ENCODE data around the gene NCOA3. TPM values are rescaled to one million over a fixed set of nuclear protein-coding genes. Genes with fewer than 3 reads are reported as not detected.
A peak's percentile ranks its signal among the peaks of the same experiment; 100 is the strongest.

Gene NCOA3
- total RNA-seq, 1 donor from 2014 or later = 35.1 TPM

DNA sequence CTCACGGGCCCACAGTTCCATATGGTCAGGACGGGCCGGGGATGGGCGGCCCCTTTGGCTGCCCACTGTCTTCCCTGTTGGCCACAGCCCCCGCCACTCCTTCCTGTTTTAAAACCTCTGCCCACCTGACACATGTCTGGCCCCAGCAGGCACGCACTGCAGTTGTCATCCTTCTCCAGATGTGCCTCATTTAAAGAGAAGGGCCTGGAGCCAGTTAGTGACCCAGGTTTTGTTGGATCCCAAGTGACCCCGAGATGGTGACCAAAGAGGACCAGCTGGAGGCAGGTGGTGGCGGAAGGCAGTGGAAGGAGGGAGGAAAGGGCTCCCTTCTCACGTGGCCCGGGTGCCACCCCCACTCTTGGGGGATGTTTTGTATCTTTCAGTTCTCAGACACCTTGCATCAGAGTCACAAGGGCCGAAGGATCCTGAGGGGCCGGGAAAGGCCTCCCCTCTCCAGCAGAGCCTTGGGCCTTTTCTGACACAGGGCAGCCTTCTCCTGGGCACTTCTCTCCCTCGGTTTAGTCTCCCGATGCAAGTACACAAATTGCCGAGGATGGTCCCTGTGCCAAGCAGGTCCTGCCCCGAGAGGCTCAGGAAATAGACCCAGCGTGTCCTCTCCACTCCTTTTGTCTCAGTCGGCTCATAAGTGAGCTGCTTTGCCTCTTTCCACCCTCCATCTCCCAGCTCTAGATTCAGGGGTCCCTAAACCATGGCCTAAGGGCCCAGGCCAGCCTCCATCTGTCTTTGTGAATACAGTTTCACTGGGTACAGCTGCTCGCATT, 166.0 kb downstream of the NCOA3 start:
- DNase-seq = no peak

GRCh38 chr20:47668313-47669151, 166.8 kb downstream of the NCOA3 start:
- no peak for DNase-seq

- no peak for DNase-seq
These were observed 167.4 kb downstream of the NCOA3 start for GRCh38 chr20:47669152-47669425.

DNA sequence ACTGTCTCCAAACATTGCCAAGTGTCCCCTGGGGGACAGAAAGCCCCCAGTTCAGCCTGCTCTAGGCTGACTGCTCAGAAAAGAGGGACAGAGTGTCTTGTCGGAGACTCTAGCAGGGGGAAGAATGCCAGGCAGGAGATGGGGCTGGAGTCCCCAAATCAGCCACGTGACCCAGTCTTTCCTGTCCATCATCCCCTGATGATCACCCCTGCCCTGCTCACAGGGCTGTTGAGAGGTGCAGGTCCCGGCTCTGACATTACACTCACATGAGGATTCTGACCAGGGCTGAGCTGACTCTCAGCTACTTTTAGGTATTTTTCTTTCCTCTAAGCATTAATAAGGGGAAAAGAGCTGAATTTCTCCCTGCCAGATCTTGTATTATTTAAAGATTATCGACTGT, 167.8 kb downstream of the NCOA3 start:
- no peak for DNase-seq

- DNase-seq = no peak
These were observed 168.5 kb downstream of the NCOA3 start for GRCh38 chr20:47669927-47670890.

DNA sequence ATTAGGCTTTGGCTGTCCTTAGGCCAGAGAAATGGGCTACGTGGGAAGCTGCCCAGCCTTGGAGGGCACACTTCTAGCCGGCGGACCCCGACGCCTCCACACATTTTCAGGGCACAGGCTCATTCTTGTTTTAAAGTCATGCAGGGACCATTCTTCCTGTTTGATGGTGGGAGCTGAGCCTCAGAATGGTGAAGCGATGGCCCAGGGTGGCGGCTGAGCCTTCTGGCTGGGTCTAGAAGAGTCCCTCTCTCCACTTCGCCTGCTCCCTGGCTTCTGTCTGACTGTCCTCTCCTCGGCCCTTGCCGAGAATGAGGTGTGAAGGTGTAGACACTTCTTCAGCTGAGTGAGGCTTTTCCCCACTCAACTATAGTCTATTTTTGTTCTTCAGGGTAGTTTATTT, 169.2 kb downstream of the NCOA3 start:
- DNase-seq = no peak

DNA sequence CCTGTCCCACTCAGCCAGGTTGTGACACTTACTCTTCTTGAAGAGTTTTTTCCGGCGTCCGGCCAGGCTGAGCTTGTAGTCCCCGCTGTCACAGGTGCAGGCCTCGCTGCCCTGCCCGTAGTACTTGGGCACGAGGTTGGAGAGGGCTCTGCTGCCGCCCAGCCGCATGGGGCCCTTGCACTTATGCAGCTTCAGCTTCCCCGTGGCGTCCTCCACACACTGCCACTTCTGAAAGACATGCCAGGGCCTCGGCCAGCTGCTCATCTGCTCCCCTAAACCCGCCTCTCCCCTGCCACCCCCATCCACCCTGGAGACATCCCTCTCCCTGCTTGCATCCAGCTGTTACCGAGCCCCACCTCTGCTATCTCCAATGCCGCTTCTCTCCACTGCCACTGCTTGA, 170.5 kb downstream of the NCOA3 start:
- DNase-seq = no peak

DNA sequence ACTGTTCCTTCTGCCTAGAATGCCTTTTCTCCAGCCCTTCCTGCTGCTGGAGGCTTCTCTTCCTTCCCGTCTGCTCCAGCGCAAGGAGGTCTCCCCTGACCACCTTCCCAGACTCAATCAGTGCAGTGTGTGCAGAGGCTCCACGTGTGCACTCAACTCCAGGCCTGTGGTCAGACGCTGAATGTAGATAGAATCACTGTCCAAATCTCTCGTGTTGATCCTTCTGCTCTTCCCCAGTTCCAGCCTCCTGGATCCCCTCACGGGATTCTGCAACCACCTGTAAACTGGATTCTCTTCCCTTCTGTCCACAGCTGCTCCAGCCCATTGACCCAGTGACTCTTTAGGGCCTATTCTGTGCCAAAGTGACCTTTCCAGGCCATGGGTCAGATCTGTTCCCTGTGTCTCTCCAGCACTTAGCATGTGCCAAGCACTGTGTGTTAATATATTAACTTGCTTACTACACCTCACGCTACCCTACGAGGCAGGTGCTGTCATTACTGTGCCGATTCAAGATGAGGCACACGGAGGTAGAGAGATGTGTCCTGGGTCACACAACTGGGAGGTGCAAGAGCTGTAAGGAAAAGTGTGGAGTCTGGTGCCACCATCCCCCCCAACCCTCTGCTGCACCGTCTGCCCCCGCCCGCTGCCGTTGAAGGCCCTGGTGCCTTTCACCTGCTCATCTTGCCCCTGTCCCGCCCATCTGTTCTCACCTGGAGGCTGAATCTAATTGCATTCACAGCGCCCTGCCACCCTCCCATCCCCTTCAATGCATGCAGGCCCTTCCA, 171.4 kb downstream of the NCOA3 start:
- no peak for DNase-seq

DNA sequence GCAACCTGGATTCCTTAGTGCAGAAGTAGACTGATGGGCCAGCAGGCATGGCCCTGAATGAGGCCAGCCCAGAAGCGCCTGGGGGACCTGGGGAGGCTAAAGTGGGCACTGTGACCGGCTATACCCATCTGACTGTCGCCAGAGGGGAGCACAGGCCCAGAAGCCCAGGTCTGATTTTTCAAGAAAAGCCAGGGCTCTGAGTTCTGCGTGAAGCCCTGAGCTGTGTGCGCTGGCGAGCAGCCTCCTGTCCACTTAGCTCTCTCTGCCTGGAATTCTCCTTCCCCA, 171.9 kb downstream of the NCOA3 start:
- no peak for DNase-seq

DNA sequence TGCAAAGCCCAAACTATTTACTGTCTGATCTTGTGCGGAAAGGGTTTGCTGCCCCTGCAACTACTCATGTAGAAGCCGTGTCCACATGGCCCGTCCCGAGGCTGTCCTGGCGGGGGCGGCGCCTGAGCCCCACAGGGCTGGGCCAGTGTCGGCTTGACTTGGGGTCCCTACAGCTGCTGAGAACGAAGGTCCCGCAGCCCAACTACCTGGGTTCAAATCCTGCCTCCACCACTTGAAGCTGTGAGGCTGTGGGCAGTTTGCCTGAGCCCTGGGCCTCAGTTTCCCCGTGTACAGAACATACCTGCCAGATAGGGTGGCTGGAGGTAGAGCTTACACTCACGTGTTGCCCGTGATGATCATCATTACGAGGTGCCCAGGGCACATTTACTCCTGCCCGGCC, 172.5 kb downstream of the NCOA3 start:
- no peak for DNase-seq

- no peak for DNase-seq
These were observed 173.0 kb downstream of the NCOA3 start for GRCh38 chr20:47674686-47675085.

DNA sequence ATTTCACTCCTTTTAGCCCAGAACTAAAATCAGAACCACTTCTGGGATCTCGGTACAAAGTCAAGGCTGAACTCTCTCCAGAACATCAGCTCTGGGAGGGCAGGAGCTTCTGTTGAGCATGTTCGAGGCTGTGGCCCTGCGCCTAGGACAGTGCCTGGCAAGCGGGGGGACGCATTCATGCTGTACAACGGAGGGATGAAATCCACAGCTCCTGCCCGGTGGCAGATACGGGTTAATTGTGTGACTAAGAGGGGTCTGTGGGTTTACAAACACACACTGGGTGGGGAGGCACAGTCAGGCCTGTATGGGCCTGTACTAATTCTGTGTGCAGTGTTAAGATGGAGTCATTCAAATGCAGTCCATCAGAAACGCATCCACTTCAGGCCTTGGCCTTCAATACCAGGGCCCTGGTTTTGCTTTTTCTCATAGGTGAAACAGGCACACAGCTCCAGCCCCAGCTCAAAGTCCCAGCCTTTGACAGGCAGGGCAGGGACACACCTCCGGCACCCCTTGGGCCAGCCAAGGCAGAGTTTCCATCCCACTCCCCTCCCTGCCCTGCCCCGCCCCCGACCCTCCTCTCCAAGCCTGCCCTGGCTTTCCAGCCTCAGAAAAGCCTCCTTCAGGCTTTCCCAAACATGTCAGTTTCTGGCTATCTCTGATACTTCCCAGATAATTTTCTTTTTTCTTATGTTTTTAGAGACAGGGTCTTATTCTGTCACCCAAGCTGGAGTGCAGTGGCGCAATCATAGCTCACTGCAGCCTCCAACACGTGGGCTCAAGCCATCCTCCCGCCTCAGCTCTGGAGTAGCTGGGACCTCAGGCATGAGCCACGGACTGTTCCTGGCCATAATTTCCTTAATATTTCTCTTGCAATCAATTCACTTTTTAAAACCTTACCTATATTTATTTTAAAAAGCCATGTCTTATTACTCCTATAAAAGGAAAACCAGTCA, 173.8 kb downstream of the NCOA3 start:
- no peak for DNase-seq

DNA sequence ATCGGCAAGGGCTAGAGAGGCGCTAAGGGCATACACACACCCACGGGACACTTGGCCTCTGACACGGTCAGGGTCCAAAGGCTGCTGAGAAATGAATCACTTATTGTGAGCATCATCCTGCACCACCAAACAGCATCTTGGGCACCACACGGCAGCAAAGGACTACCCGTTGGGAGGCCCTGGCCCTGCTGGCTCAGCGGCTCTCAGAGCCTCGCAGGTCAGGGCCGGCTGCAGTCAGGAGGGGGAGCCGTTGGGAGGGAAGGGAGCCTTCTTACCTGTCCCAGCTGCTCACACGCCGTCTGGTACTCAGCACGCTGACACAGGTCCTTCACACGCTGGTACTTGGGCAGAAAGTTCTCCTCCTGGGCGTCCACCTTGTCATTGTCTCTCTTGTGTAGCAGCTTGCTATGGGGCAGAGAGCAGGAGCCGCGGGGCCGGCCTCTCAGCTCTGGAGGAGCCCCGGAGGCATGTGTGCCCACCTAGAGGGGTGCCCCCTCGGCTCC, 174.6 kb downstream of the NCOA3 start:
- DNase-seq = no peak

- no peak for DNase-seq
These were observed 175.4 kb downstream of the NCOA3 start for GRCh38 chr20:47676912-47677634.

DNA sequence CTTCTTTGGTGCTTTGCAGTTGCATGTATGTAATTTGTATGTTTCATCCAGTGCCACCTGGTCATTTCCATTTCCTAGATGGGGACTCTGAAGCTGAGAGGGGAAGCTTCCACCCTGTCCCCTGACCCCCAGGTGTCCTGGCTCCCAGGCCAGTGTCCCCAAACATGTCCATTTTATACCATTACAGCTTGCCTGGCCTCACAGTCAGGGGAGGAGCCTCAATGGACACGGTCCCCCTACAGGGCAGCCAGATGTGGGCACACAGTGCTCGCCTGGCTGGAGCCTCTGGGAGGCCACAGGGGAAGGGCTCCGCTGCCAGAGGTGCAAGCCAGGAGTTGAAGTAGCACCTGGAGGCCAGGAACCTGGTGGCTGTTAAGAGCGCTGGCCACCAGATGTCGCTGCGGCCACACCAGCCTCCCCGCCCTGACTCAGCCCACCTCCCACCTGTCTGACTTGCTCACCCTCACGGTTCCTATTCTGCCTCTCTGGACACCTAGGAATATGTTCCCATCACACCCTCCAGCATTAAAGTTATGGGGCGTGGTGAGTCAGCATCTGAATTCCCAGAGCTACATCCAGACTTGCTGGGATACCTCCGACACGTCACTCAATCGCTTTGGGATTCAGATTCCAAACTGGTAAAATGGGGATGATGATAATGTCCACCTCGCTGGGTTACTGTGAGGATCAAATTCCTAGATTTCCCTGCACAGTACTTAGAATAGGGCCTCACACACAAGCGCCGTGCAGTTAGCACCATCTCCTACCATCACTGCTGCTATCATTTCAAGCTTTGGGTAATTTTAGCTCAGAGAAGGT, 176.2 kb downstream of the NCOA3 start:
- DNase-seq = peak; percentile 72

- DNase-seq = no peak
These were observed 176.8 kb downstream of the NCOA3 start for GRCh38 chr20:47678536-47678935.

DNA sequence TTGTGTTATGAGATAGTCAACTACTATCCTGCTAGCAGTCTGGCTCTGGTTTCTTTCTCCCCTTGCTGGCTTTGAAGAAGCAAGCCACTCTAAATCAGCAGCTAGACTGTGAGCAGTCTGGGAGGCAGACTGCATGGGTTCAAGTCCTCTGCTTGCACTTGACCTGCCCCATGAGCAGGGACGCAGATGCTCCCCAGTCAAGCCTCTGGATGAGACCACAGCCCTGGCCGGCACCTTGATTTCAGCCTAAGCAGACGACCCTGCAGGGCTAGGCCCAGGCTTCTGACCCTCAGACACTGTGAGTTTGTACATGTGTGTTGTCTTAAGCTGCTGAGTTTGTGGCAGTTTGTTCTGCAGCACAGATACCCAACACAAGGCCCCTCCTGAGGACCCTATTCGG, 177.8 kb downstream of the NCOA3 start:
- no peak for DNase-seq

GRCh38 chr20:47680804-47681529, 179.3 kb downstream of the NCOA3 start:
- DNase-seq = no peak
